Mesendoderm (in vitro differentiated cells): ENCODE measurements around the gene ASTN2.
A peak's percentile ranks its signal among the peaks of the same experiment; 100 is the strongest.

Source experiments
- DNase-seq: peaks from one replicate; pipeline ENCODE4 v3.0.0; 2013
- H2AK5ac ChIP-seq: 2 replicates; pipeline ENCODE4 v1.6.1; 2013; ENCODE audit warnings: low read length, inconsistent platforms
- H2BK120ac ChIP-seq: 2 replicates; pipeline ENCODE4 v1.6.1; 2013; ENCODE audit warnings: low read depth, mild to moderate bottlenecking, low read length, moderate library complexity, mixed read lengths
- H2BK15ac ChIP-seq: replicated peaks from 2 replicates; pipeline ENCODE4 v1.6.1; 2013; ENCODE audit warnings: low read depth, mild to moderate bottlenecking, moderate library complexity
- H2BK5ac ChIP-seq: 2 replicates; pipeline ENCODE4 v1.6.1; 2013; ENCODE audit warnings: low read length, inconsistent platforms
- H3K18ac ChIP-seq: 2 replicates; pipeline ENCODE4 v1.6.1; 2013; ENCODE audit warnings: mild to moderate bottlenecking, low read length, mixed read lengths
- H3K23ac ChIP-seq: one replicate; pipeline ENCODE4 v1.6.1; 2013; ENCODE audit warnings: low read length
- H3K27ac ChIP-seq: 2 replicates; pipeline ENCODE4 v1.5.1; 2013; ENCODE audit warnings: low read depth, mild to moderate bottlenecking, inconsistent platforms, low read length, moderate library complexity
- H3K27me3 ChIP-seq: 2 replicates; pipeline ENCODE4 v1.6.1; 2013; ENCODE audit warnings: low read length, control low read depth, mild to moderate bottlenecking, inconsistent platforms; ENCODE audit not compliant: insufficient read depth, poor library complexity
- H3K36me3 ChIP-seq: 2 replicates; pipeline ENCODE4 v1.6.1; 2013; ENCODE audit warnings: low read length, inconsistent platforms; ENCODE audit not compliant: control insufficient read depth, insufficient read depth
- H3K4ac ChIP-seq: one replicate; pipeline ENCODE4 v1.6.1; 2013; ENCODE audit warnings: low read depth, mild to moderate bottlenecking, low read length, moderate library complexity
- H3K4me1 ChIP-seq: 2 replicates; pipeline ENCODE4 v1.6.1; 2013; ENCODE audit warnings: low read depth, low read length, inconsistent platforms; ENCODE audit not compliant: control insufficient read depth
- H3K4me2 ChIP-seq: 2 replicates; pipeline ENCODE4 v1.6.1; 2013; ENCODE audit warnings: low read length
- H3K4me3 ChIP-seq: 2 replicates; pipeline ENCODE4 v1.5.1; 2013; ENCODE audit warnings: mild to moderate bottlenecking, low read length
- H3K56ac ChIP-seq: one replicate; pipeline ENCODE4 v1.6.1; 2013; ENCODE audit warnings: low read length
- H3K79me1 ChIP-seq: 2 replicates; pipeline ENCODE4 v1.6.1; 2013; ENCODE audit warnings: low read length, inconsistent platforms
- H3K79me2 ChIP-seq: 2 replicates; pipeline ENCODE4 v1.6.1; 2013; ENCODE audit warnings: mild to moderate bottlenecking, low read length; ENCODE audit not compliant: control insufficient read depth, insufficient read depth
- H3K9ac ChIP-seq: 2 replicates; pipeline ENCODE4 v1.6.1; 2013; ENCODE audit warnings: low read length, inconsistent platforms
- H4K5ac ChIP-seq: one replicate; pipeline ENCODE4 v1.6.1; 2013; ENCODE audit warnings: low read length
- H4K8ac ChIP-seq: one replicate; pipeline ENCODE4 v1.6.1; 2013; ENCODE audit warnings: low read depth, mild to moderate bottlenecking, control low read depth, low read length, moderate library complexity
- WGBS: extraction: QIAGEN DNeasy Blood & Tissue Kit; methylation state at CpG from one replicate; pipeline ENCODE4 v1.1.7; 2013; ENCODE audit warnings: low lambda C conversion rate, missing lambda C conversion rate; ENCODE audit not compliant: insufficient coverage; ENCODE audit errors: extremely low coverage; 5-methylcytosine and 5-hydroxymethylcytosine counted together

The ASTN2 gene

GRCh38 chr9:116564266-116564793 lies 850.5 kb downstream of the ASTN2 start:
- Histone ChIP-seq H3K9ac (no peak overlapping the region), H2BK15ac (no peak overlapping the region), H3K4me3 (no peak overlapping the region), H3K4me1 (no peaks in the 10 kb centered on the region), H3K79me2 (no peaks in the 10 kb centered on the region), H3K4me2 (no peak overlapping the region), H3K4ac (no peak overlapping the region), H4K5ac (no peak overlapping the region), H3K36me3 (no peaks in the 10 kb centered on the region), H4K8ac (no peak overlapping the region), H3K23ac (no peak overlapping the region), H3K18ac (no peak overlapping the region), H3K56ac (no peak overlapping the region), H2BK120ac (no peak overlapping the region), H2BK5ac (no peak overlapping the region), H3K27ac (no peak overlapping the region), H3K27me3 (no peaks in the 10 kb centered on the region), H3K79me1 (no peaks in the 10 kb centered on the region), H2AK5ac (no peak overlapping the region)
- no CpG with 5 or more reads among the region's 3 CpGs for WGBS
- DNase-seq: no peak

- Histone ChIP-seq H3K4me2 (no peak overlapping the region), H4K5ac (no peak overlapping the region), H3K27me3 (no peaks in the 10 kb centered on the region), H3K4me3 (no peak overlapping the region), H2BK120ac (no peak overlapping the region), H3K79me1 (no peaks in the 10 kb centered on the region), H3K56ac (no peak overlapping the region), H3K23ac (no peak overlapping the region), H4K8ac (no peak overlapping the region), H2BK5ac (no peak overlapping the region), H3K79me2 (no peaks in the 10 kb centered on the region), H2AK5ac (no peak overlapping the region), H3K4me1 (no peaks in the 10 kb centered on the region), H3K18ac (no peak overlapping the region), H3K36me3 (no peaks in the 10 kb centered on the region), H2BK15ac (no peak overlapping the region), H3K4ac (no peak overlapping the region), H3K9ac (no peak overlapping the region), H3K27ac (no peak overlapping the region)
- DNase-seq: no peak
- no CpG with 5 or more reads among the region's 5 CpGs for WGBS
Measured at GRCh38 chr9:116558818-116559540, 855.9 kb downstream of the ASTN2 start.

GRCh38 chr9:116558035-116558434 lies 856.8 kb downstream of the ASTN2 start:
- Histone ChIP-seq H2BK5ac (no peak overlapping the region), H4K5ac (no peak overlapping the region), H2AK5ac (no peak overlapping the region), H2BK120ac (no peak overlapping the region), H3K4me1 (no peaks in the 10 kb centered on the region), H3K36me3 (no peaks in the 10 kb centered on the region), H3K79me2 (no peaks in the 10 kb centered on the region), H3K27ac (no peak overlapping the region), H3K27me3 (no peaks in the 10 kb centered on the region), H3K4me3 (no peak overlapping the region), H3K18ac (no peak overlapping the region), H4K8ac (no peak overlapping the region), H3K4ac (no peak overlapping the region), H3K56ac (no peak overlapping the region), H3K9ac (no peak overlapping the region), H2BK15ac (no peak overlapping the region), H3K4me2 (no peak overlapping the region), H3K79me1 (no peaks in the 10 kb centered on the region), H3K23ac (no peak overlapping the region)
- no peak for DNase-seq

- Histone ChIP-seq H3K18ac (no peak overlapping the region), H3K27ac (no peak overlapping the region), H3K4ac (no peak overlapping the region), H2AK5ac (no peak overlapping the region), H3K36me3 (no peaks in the 10 kb centered on the region), H2BK15ac (no peak overlapping the region), H2BK5ac (no peak overlapping the region), H3K56ac (no peak overlapping the region), H4K8ac (no peak overlapping the region), H3K4me1 (no peaks in the 10 kb centered on the region), H3K79me1 (no peaks in the 10 kb centered on the region), H4K5ac (no peak overlapping the region), H3K9ac (no peak overlapping the region), H2BK120ac (no peak overlapping the region), H3K27me3 (no peaks in the 10 kb centered on the region), H3K23ac (peak overlapping the region; percentile 36), H3K79me2 (no peaks in the 10 kb centered on the region), H3K4me2 (no peak overlapping the region), H3K4me3 (no peak overlapping the region)
- WGBS: no CpG with 5 or more reads among the region's 3 CpGs
- no peak for DNase-seq
Measured at GRCh38 chr9:116555556-116556155, 859.2 kb downstream of the ASTN2 start.

GRCh38 chr9:116555119-116555518 lies 859.7 kb downstream of the ASTN2 start:
- Histone ChIP-seq H2BK5ac (no peak overlapping the region), H3K4me2 (no peak overlapping the region), H3K27me3 (no peaks in the 10 kb centered on the region), H3K4me3 (no peak overlapping the region), H3K23ac (no peak overlapping the region), H4K8ac (no peak overlapping the region), H2BK15ac (no peak overlapping the region), H3K27ac (no peak overlapping the region), H4K5ac (no peak overlapping the region), H3K9ac (no peak overlapping the region), H3K18ac (no peak overlapping the region), H2BK120ac (no peak overlapping the region), H3K56ac (no peak overlapping the region), H3K36me3 (no peaks in the 10 kb centered on the region), H3K4ac (no peak overlapping the region), H3K79me1 (no peaks in the 10 kb centered on the region), H2AK5ac (no peak overlapping the region), H3K79me2 (no peaks in the 10 kb centered on the region), H3K4me1 (no peaks in the 10 kb centered on the region)
- no peak for DNase-seq
- no CpG with 5 or more reads among the region's 7 CpGs for WGBS
